ENCODE data around the gene ZFR2. TPM values are rescaled to one million over a fixed set of nuclear protein-coding genes. Genes with fewer than 3 reads are reported as not detected.

Gene ZFR2
- total and polyA plus RNA-seq, 10 of the 15 experiments (the other 5 are each of a cell fraction or from before 2014, with no cell fraction given) = 0.18 TPM; not detected in 9

DNA sequence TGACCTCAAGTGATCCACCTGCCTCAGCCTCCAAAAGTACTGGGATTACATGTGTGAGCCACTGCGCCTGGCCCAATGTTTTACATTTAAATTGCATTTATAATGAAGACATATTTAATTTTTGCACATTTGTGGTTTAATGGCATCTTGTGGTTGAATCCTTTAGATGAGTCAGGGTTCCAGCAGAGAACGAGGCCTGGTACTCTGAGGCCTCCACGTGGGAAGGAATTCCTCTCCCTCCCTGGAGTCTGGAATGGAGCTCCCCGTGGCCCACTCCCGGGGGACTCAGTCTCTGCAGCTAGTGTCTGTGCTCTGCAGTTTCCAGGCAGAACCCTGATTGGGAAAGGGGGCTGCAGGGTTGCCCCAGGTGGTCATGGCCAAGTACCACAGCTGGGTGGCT lies 24.2 kb downstream of the ZFR2 start:
- no TSS peak for BruUV-seq (replicated peaks)
- RAD21 ChIA-PET (ENCODE audit: unreplicated experiment) = no interaction called here

More for the DNA sequence above, 24.2 kb downstream of the ZFR2 start:
- no peak overlapping the region for H3K9ac ChIP-seq (ENCODE audit: control insufficient read depth, insufficient read depth, low read length)
- no peaks in the 10 kb centered on the region; a peak in 1 of 4 replicates for H3K27me3 ChIP-seq (replicated peaks in 1 of 2; ENCODE audit: control insufficient read depth in 2 of 2, insufficient read depth in 2 of 2, low read length in 1 of 2)
- H2AFZ ChIP-seq (ENCODE audit: control insufficient read depth, low read depth, low read length) = no peak overlapping the region
- H4K20me1 ChIP-seq (ENCODE audit: control insufficient read depth, insufficient read depth) = no peaks in the 10 kb centered on the region
- no peaks in the 10 kb centered on the region for H3K4me1 ChIP-seq (ENCODE audit: control insufficient read depth, insufficient read depth, low read length)
- DNase-seq (ENCODE audit: low read depth, low spot score) = no peak
- no peak for FAIRE-seq
- H3K27ac ChIP-seq (ENCODE audit: control insufficient read depth, insufficient read depth) = no peak overlapping the region
- intact Hi-C loops (cut with micrococcal nuclease; ENCODE audit: unreplicated experiment) = no loop called here
- SMC1A ChIA-PET (ENCODE audit: uncharacterized antibody, unreplicated experiment) = no interaction called here
- no peak overlapping the region for H3K4me2 ChIP-seq (ENCODE audit: control insufficient read depth, insufficient read depth)
- no peaks in the 10 kb centered on the region; the same call in 2 of the 3 replicates for H3K9me3 ChIP-seq (replicated peaks; ENCODE audit: control insufficient read depth, insufficient read depth, low read length)
- WGBS (ENCODE audit: insufficient coverage, insufficient replicate concordance, low lambda C conversion rate, missing lambda C conversion rate) = 17% methylated on average over 5 of the region's 5 CpGs
- ATAC-seq = no peak
- POLR2A ChIA-PET = no interaction called here
- in situ Hi-C loops (cut with MboI) = no loop called here
- no peaks in the 10 kb centered on the region for H3K79me2 ChIP-seq (ENCODE audit: control insufficient read depth, insufficient read depth, low read length)
- H3K4me3 ChIP-seq = no peak overlapping the region
- CTCF ChIA-PET = no interaction called here
- H3K36me3 ChIP-seq (ENCODE audit: control insufficient read depth in 2 of 2, insufficient read depth in 2 of 2, low read length in 1 of 2) = no peaks in the 10 kb centered on the region
- TF ChIP-seq CREM (IDR thresholded peaks at IDR 0.05; ENCODE audit: low read depth) (no peak), HSF1 (IDR thresholded peaks at IDR 0.05; ENCODE audit: low read depth, low read length) (no peak), NFYA (IDR thresholded peaks at IDR 0.05; ENCODE audit: borderline replicate concordance, low read depth, low read length) (no peak), NR2C2 (IDR thresholded peaks at IDR 0.05; ENCODE audit: borderline replicate concordance, control insufficient read depth, insufficient read length, low read depth) (no peak), RB1 (IDR thresholded peaks at IDR 0.05; ENCODE audit: borderline replicate concordance) (no peak), KAT2A (conservative IDR thresholded peaks at IDR 0.05; ENCODE audit: control insufficient read depth, low read depth, low read length) (no peak), MEF2B (IDR thresholded peaks at IDR 0.05; ENCODE audit: partially characterized antibody, poor library complexity, severe bottlenecking) (no peak), ELK1 (IDR thresholded peaks at IDR 0.05; ENCODE audit: low read depth, low read length) (no peak), PBX3 (IDR thresholded peaks at IDR 0.05; ENCODE audit: insufficient replicate concordance, low read depth, low read length) (no peak), CBX5 (IDR thresholded peaks at IDR 0.05; ENCODE audit: low read depth) (no peak)
